HepG2 (cell line): ENCODE data around the gene NKD2.

ENCODE experiments used
- KMT2A ChIP-seq: sonication (generic); formaldehyde crosslinking; IDR thresholded peaks from 2 replicates; pipeline ENCODE4 v1.4.0; 2020; ENCODE audit warnings: missing genetic modification reagents
- MED13 ChIP-seq: sonication (generic); formaldehyde crosslinking; IDR thresholded peaks from 2 replicates; pipeline ENCODE4 v1.5.0; 2020; ENCODE audit warnings: missing genetic modification reagents
- NFYB ChIP-seq: sonication (generic); formaldehyde crosslinking; IDR thresholded peaks from 2 replicates; pipeline ENCODE4 v1.4.0; 2020; ENCODE audit warnings: missing genetic modification reagents
- REST ChIP-seq, 2 experiments: IDR thresholded peaks; 2 replicates each; pipeline ENCODE4 v1.6.1; 2011 to 2012; ENCODE audit warnings: low read length in 2 of 2, borderline replicate concordance in 1 of 2, low read depth in 1 of 2, mild to moderate bottlenecking in 1 of 2, moderate library complexity in 1 of 2
- RFX5 ChIP-seq: IDR thresholded peaks from 2 replicates; pipeline ENCODE4 v1.6.1; 2011; ENCODE audit warnings: low read depth, low read length, improper control_type of control experiment
- YY1 ChIP-seq: IDR thresholded peaks from 2 replicates; pipeline ENCODE4 v1.6.1; 2011; ENCODE audit warnings: low read length, low read depth, moderate library complexity, mild to moderate bottlenecking; ENCODE audit not compliant: insufficient read depth, insufficient replicate concordance
- ZMAT3 ChIP-seq: sonication (generic); formaldehyde crosslinking; conservative IDR thresholded peaks from 2 replicates; pipeline ENCODE4 v1.7.0; 2021; ENCODE audit warnings: missing genetic modification reagents
- ZNF749 ChIP-seq: sonication (generic); formaldehyde crosslinking; IDR thresholded peaks from 2 replicates; pipeline ENCODE4 v1.8.0; 2022; ENCODE audit warnings: mild to moderate bottlenecking, missing genetic modification reagents, moderate library complexity, borderline replicate concordance
- TF ChIP-seq, protein P1 (sequence below): sonication (generic); formaldehyde crosslinking; IDR thresholded peaks from 2 replicates; pipeline ENCODE4 v1.5.0; 2020; ENCODE audit warnings: mild to moderate bottlenecking, missing genetic modification reagents, moderate library complexity

DNA sequence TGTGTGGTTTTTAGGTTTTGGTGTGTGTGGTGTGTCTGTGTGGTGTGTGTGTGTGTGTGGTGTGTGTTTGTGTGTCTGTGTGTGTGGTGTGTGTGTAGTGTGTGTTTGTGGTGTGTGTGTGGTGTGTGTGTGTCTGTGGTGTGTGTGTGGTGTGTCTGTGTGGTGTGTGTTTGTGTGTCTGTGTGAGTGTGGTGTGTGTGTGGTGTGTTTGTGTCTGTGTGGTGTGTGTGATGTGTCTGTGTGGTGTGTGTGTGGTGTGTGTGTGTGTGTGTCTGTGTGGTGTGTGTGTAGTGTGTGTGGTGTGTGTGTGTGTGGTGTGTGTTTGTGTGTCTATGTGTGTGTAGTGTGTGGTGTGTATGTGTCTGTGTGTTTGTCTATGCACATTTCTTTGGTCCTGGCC, 25.0 kb upstream of the NKD2 start:
- TF ChIP-seq, protein P1, sequence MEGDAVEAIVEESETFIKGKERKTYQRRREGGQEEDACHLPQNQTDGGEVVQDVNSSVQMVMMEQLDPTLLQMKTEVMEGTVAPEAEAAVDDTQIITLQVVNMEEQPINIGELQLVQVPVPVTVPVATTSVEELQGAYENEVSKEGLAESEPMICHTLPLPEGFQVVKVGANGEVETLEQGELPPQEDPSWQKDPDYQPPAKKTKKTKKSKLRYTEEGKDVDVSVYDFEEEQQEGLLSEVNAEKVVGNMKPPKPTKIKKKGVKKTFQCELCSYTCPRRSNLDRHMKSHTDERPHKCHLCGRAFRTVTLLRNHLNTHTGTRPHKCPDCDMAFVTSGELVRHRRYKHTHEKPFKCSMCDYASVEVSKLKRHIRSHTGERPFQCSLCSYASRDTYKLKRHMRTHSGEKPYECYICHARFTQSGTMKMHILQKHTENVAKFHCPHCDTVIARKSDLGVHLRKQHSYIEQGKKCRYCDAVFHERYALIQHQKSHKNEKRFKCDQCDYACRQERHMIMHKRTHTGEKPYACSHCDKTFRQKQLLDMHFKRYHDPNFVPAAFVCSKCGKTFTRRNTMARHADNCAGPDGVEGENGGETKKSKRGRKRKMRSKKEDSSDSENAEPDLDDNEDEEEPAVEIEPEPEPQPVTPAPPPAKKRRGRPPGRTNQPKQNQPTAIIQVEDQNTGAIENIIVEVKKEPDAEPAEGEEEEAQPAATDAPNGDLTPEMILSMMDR (CRISPR knock-in tag): no peak
- TF ChIP-seq ZNF749 (CRISPR knock-in tag) (no peak), YY1 (no peak), REST (IDR thresholded peaks at IDR 0.05; ENCODE audit: borderline replicate concordance in 1 of 2, low read depth in 1 of 2, low read length in 2 of 2) (no peak), RFX5 (no peak), ZMAT3 (CRISPR knock-in tag) (no peak), NFYB (CRISPR knock-in tag) (no peak), MED13 (CRISPR knock-in tag) (no peak), KMT2A (CRISPR knock-in tag) (no peak)
